B cell (primary cell): ENCODE results near the gene FAR2. TPM values are rescaled to one million over a fixed set of nuclear protein-coding genes. Genes with fewer than 3 reads are reported as not detected.

Experiments used
- ATAC-seq: fragments of 200-7000 bp; cut with Tn5 transposase; one replicate; pipeline ENCODE4 v1.10.0; 2021; ENCODE audit warnings: low read depth, mild to moderate bottlenecking, moderate number of reproducible peaks, moderate library complexity
- CTCF ChIA-PET: fragments of 350-600 bp; sonication (Branson Sonifier 250); formaldehyde crosslinking; loops from one replicate; lab custom pipeline; 2021; ENCODE audit warnings: antibody characterized with exemption, inconsistent platforms; lab: Charles Lee
- POLR2A ChIA-PET: fragments of 350-600 bp; sonication (Branson Sonifier 250); formaldehyde crosslinking; loops from one replicate; lab custom pipeline; 2021; ENCODE audit warnings: antibody characterized with exemption; lab: Charles Lee
- DNase-seq: peaks from one replicate; pipeline ENCODE4 v3.0.0; 2013
- H2AFZ ChIP-seq: 2 replicates; pipeline ENCODE4 v1.6.1; 2012; ENCODE audit warnings: mild to moderate bottlenecking, low read depth, low read length; ENCODE audit not compliant: insufficient read depth, poor library complexity, severe bottlenecking
- H3K27ac ChIP-seq, 2 donors: 1 replicate in 1 of 2; 2 replicates in 1 of 2; pipeline ENCODE4 v1.5.1; 2012 to 2013; ENCODE audit warnings: low read length in 2 of 2, mild to moderate bottlenecking in 2 of 2, moderate library complexity in 1 of 2
- H3K27me3 ChIP-seq, 4 experiments: fragments of 200-600 bp in 1 of 4; sonication (generic) in 1 of 4; replicated peaks in 1 of 4; 1 replicate in 2 of 4; 2 replicates in 2 of 4; pipeline versions ENCODE4 v1.6.1 to v1.7.0; 2013 to 2016; ENCODE audit warnings: low read length in 3 of 4, mild to moderate bottlenecking in 2 of 4, mixed read lengths in 1 of 4, moderate library complexity in 1 of 4; ENCODE audit not compliant: insufficient read depth in 4 of 4, control insufficient read depth in 3 of 4; ENCODE audit errors: control extremely low read depth in 1 of 4
- H3K36me3 ChIP-seq, 2 experiments: replicated peaks in 1 of 2; 1 replicate in 1 of 2; 2 replicates in 1 of 2; pipeline versions ENCODE4 v1.6.1 to v1.7.1; 2013; ENCODE audit warnings: low read length in 1 of 2; ENCODE audit not compliant: insufficient read depth in 2 of 2, control insufficient read depth in 1 of 2; ENCODE audit errors: control extremely low read depth in 1 of 2, extremely low read depth in 1 of 2
- H3K4me1 ChIP-seq, 2 donors: fragments of 200-600 bp in 1 of 2; sonication (generic) in 1 of 2; 1 replicate in 1 of 2; 2 replicates in 1 of 2; pipeline versions ENCODE4 v1.5.1 to v1.6.1; 2013 to 2017; ENCODE audit warnings: low read length in 2 of 2; ENCODE audit not compliant: control insufficient read depth in 2 of 2, insufficient read depth in 2 of 2
- H3K4me2 ChIP-seq: replicated peaks from 2 replicates; pipeline ENCODE3; 2012; ENCODE audit warnings: mild to moderate bottlenecking, low read depth, low read length; ENCODE audit not compliant: poor library complexity, severe bottlenecking
- H3K4me3 ChIP-seq, 5 experiments: fragments of 200-600 bp in 1 of 5; sonication (generic) in 1 of 5; 1 replicate in 3 of 5; 2 replicates in 2 of 5; pipeline versions ENCODE4 v1.5.1 to v1.7.0; 2011 to 2016; ENCODE audit warnings: low read length in 4 of 5, mild to moderate bottlenecking in 4 of 5, low read depth in 2 of 5, control low read depth in 1 of 5, moderate library complexity in 1 of 5; ENCODE audit not compliant: insufficient read depth in 1 of 5; ENCODE audit errors: control extremely low read depth in 1 of 5, extremely low read depth in 1 of 5
- H3K79me2 ChIP-seq: fragments of 200-600 bp; sonication (generic); one replicate; pipeline ENCODE4 v1.6.0; 2016; ENCODE audit warnings: low read length; ENCODE audit not compliant: control insufficient read depth, insufficient read depth
- H3K9ac ChIP-seq: fragments of 200-600 bp; sonication (generic); 2 replicates; pipeline ENCODE4 v1.6.1; 2017; ENCODE audit warnings: mild to moderate bottlenecking, low read length, moderate library complexity
- H3K9me3 ChIP-seq, 3 donors: one replicate each; pipeline versions ENCODE4 v1.6.1 to v1.7.1; 2013; ENCODE audit warnings: low read length in 2 of 3; ENCODE audit not compliant: control insufficient read depth in 2 of 3, insufficient read depth in 1 of 3; ENCODE audit errors: control extremely low read depth in 1 of 3
- H4K20me1 ChIP-seq: 2 replicates; pipeline ENCODE4 v1.6.0; 2012; ENCODE audit warnings: mild to moderate bottlenecking, low read length; ENCODE audit not compliant: insufficient read depth, control insufficient read depth, poor library complexity, severe bottlenecking
- H3K27ac Mint-ChIP-seq: one replicate; pipeline ENCODE4 v1.8.0; 2021; ENCODE audit warnings: mixed read lengths
- H3K27me3 Mint-ChIP-seq: one replicate; pipeline ENCODE4 v1.8.0; 2021; ENCODE audit warnings: mixed read lengths
- H3K4me1 Mint-ChIP-seq: one replicate; pipeline ENCODE4 v1.8.0; 2021; ENCODE audit warnings: mixed read lengths
- H3K4me3 Mint-ChIP-seq: one replicate; pipeline ENCODE4 v1.8.0; 2021; ENCODE audit warnings: mixed read lengths
- H3K9me3 Mint-ChIP-seq: one replicate; pipeline ENCODE4 v1.8.0; 2022; ENCODE audit warnings: mixed read lengths; ENCODE audit not compliant: insufficient read depth
- EZH2 ChIP-seq: IDR thresholded peaks from 2 replicates; pipeline ENCODE4 v1.6.1; 2012; ENCODE audit warnings: borderline replicate concordance, low read depth, mild to moderate bottlenecking, moderate library complexity, low read length; ENCODE audit not compliant: insufficient read depth, poor library complexity, severe bottlenecking
- WGBS: methylation state at CpG from one replicate; pipeline ENCODE4 v1.1.5; 2013; ENCODE audit warnings: missing lambda C conversion rate; ENCODE audit not compliant: insufficient coverage; 5-methylcytosine and 5-hydroxymethylcytosine counted together
- intact Hi-C: fragments of 100-400 bp; cut with micrococcal nuclease; formaldehyde crosslinking; loops from one replicate; pipeline ENCODE4 v1.10.0; 2022
- polyA plus RNA-seq: library from polyadenylated mRNA; depleted of rRNA; stranded (reverse); fragments of >200 nt; gene quantifications from 2 replicates; pipeline ENCODE4 v1.2.3, GENCODE V29; 2012
- total RNA-seq, 2 donors: library from RNA; stranded (reverse); fragments of 120-200 nt in 1 of 2; gene quantifications; 1 replicate in 1 of 2; 2 replicates in 1 of 2; pipeline versions ENCODE4 v1.2.3 to v1.2.4, GENCODE V29; 2013 to 2022
- TF ChIP-seq, protein P1 (sequence below): fragments of 200-600 bp; IDR thresholded peaks from one replicate; pipeline ENCODE4 v1.8.0; 2022; ENCODE audit warnings: antibody characterized with exemption, mild to moderate bottlenecking

Gene FAR2
- total and polyA plus RNA-seq, 2 donors (not counting 1 experiment from before 2014, with no cell fraction given) = 0.39 TPM; not detected in 1

DNA sequence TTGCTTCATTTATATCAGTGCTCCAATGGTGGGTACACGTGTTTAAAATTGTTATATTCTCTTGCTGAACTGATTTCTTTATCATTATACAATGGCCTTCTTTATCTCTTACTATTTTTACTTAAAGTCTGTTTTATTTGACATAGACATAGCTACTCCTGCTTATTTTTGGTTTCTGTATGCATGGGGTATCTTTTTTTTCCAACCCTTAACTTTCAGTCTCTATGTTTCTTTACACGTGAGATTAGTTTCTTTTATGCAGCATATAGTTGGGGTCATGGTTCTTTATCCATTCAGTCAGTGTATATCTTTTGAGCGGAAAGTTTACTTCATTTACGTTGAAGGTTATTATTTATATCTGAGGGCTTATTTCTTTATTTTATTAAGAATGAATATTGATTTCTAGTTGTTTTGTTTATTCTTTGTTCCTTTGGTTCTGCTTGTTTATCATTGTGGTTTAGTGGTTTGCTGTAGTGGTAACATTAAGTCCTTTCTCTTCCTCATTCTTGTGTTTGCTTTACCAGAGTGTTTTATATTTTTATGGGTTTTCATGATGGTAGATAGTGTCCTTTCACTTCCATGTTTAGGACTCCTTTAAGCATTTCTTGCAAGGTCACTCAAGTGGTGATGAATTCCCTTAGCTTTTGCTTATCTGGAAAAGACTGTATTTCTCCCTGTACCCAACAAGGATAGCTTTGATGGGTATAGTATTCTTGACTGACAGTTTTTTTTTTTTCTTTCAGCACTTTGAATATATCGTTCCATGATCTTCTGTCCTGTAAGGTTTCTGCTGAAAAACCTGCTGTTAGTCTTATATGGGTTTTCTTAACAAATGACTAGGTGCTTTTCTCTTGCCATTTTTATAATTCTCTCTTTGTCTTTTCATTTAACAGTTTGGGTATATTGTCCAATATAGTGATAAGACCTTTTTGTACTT lies 38.3 kb upstream of the FAR2 start:
- Mint-ChIP-seq H3K27ac (no peak overlapping the region), H3K27me3 (no peaks in the 10 kb centered on the region), H3K4me1 (no peaks in the 10 kb centered on the region), H3K4me3 (no peak overlapping the region), H3K9me3 (peaks cover 11% of the 10 kb centered on the region)
- TF ChIP-seq EZH2 = no peak
- TF ChIP-seq, protein P1, sequence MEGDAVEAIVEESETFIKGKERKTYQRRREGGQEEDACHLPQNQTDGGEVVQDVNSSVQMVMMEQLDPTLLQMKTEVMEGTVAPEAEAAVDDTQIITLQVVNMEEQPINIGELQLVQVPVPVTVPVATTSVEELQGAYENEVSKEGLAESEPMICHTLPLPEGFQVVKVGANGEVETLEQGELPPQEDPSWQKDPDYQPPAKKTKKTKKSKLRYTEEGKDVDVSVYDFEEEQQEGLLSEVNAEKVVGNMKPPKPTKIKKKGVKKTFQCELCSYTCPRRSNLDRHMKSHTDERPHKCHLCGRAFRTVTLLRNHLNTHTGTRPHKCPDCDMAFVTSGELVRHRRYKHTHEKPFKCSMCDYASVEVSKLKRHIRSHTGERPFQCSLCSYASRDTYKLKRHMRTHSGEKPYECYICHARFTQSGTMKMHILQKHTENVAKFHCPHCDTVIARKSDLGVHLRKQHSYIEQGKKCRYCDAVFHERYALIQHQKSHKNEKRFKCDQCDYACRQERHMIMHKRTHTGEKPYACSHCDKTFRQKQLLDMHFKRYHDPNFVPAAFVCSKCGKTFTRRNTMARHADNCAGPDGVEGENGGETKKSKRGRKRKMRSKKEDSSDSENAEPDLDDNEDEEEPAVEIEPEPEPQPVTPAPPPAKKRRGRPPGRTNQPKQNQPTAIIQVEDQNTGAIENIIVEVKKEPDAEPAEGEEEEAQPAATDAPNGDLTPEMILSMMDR = no peak
- Histone ChIP-seq H2AFZ (no peak overlapping the region), H3K27me3 (no peaks in the 10 kb centered on the region), H3K27ac (no peak overlapping the region), H4K20me1 (no peaks in the 10 kb centered on the region), H3K9me3 (peaks cover 7 to 12% (median 10%) of the 10 kb centered on the region in 3 donors), H3K36me3 (no peaks in the 10 kb centered on the region), H3K79me2 (no peaks in the 10 kb centered on the region), H3K4me3 (no peak overlapping the region), H3K4me1 (no peaks in the 10 kb centered on the region), H3K9ac (no peak overlapping the region), H3K4me2 (no peak overlapping the region)
- ChIA-PET POLR2A (no interaction called here), CTCF (no interaction called here)
- no peak for DNase-seq
- no CpG with 5 or more reads among the region's 5 CpGs for WGBS
- no peak for ATAC-seq
- intact Hi-C loops = no loop called here

DNA sequence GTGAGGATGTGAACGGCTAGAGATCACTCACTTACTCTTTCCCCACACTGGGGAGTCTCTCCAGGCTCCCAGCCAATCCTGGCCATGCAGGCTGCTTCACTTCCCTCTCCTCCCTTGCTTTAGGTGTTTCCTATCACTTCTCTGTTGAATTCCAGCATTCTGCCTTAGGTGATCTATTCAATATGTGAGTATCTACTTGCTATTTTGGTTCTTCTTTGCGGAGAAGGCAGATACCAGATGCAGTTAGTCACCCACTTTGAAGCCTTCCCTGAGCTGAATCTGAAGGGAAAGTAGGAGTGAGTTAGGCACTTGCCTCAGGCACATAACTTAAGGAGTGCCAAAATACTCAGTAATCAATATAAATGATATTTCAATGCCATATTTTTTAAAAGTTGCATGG lies 36.0 kb upstream of the FAR2 start:
- POLR2A ChIA-PET = no interaction called here
- no peak for ATAC-seq

More for the DNA sequence above, 36.0 kb upstream of the FAR2 start:
- H3K27ac Mint-ChIP-seq = no peak overlapping the region
- Histone ChIP-seq H3K4me3 (no peak overlapping the region), H4K20me1 (no peaks in the 10 kb centered on the region), H2AFZ (no peak overlapping the region), H3K4me1 (no peaks in the 10 kb centered on the region), H3K27ac (no peak overlapping the region), H3K9ac (no peak overlapping the region), H3K4me2 (no peak overlapping the region), H3K36me3 (no peaks in the 10 kb centered on the region), H3K9me3 (peaks cover 7 to 12% (median 10%) of the 10 kb centered on the region in 3 donors), H3K27me3 (no peaks in the 10 kb centered on the region), H3K79me2 (no peaks in the 10 kb centered on the region)
- no peaks in the 10 kb centered on the region for H3K27me3 Mint-ChIP-seq
- no peaks in the 10 kb centered on the region for H3K4me1 Mint-ChIP-seq
- no peak overlapping the region for H3K4me3 Mint-ChIP-seq
- CTCF ChIA-PET = no interaction called here
- TF ChIP-seq EZH2 = no peak
- intact Hi-C loops = no loop called here
- H3K9me3 Mint-ChIP-seq = peaks cover 11% of the 10 kb centered on the region
- 100% methylated on average over 1 of the region's 2 CpGs for WGBS
- DNase-seq = no peak
